Lung (tissue), 12 donors: ENCODE measurements around the gene AUH. TPM values are rescaled to one million over a fixed set of nuclear protein-coding genes. Genes with fewer than 3 reads are reported as not detected.

Source experiments
- ATAC-seq: fragments of 200-7000 bp; cut with Tn5 transposase; one replicate; pipeline ENCODE4 v1.9.1; 2020; ENCODE audit warnings: moderate number of reproducible peaks; ENCODE audit not compliant: insufficient read depth, low FRiP score
- DNase-seq, 3 donors: peaks; one replicate each; pipeline ENCODE4 v3.0.0-alpha.2; 2013 to 2017
- H3K27ac ChIP-seq, 2 donors: one replicate each; pipeline ENCODE4 v1.5.1; 2013; ENCODE audit warnings: mild to moderate bottlenecking in 2 of 2, moderate library complexity in 2 of 2, control low read depth in 1 of 2, inconsistent platforms in 1 of 2, low read depth in 1 of 2, low read length in 1 of 2
- H3K27me3 ChIP-seq, 3 donors: one replicate each; pipeline ENCODE4 v1.5.1; 2013; ENCODE audit warnings: low read length in 2 of 3; ENCODE audit not compliant: control insufficient read depth in 3 of 3, insufficient read depth in 3 of 3
- H3K36me3 ChIP-seq, 4 donors: one replicate each; pipeline ENCODE4 v1.5.1; 2013; ENCODE audit warnings: low read length in 4 of 4, mild to moderate bottlenecking in 1 of 4, moderate library complexity in 1 of 4; ENCODE audit not compliant: control insufficient read depth in 4 of 4, insufficient read depth in 4 of 4
- H3K4me1 ChIP-seq, 5 donors: one replicate each; pipeline ENCODE4 v1.5.1; 2013; ENCODE audit warnings: low read length in 5 of 5, mild to moderate bottlenecking in 2 of 5, moderate library complexity in 1 of 5; ENCODE audit not compliant: control insufficient read depth in 5 of 5, insufficient read depth in 5 of 5
- H3K4me3 ChIP-seq: one replicate; pipeline ENCODE4 v1.5.1; 2013; ENCODE audit warnings: mild to moderate bottlenecking, control low read depth, moderate library complexity
- H3K9ac ChIP-seq, 2 donors: one replicate each; pipeline ENCODE4 v1.5.1; 2013; ENCODE audit warnings: low read length in 2 of 2, control low read depth in 1 of 2; ENCODE audit not compliant: insufficient read depth in 1 of 2
- H3K9me3 ChIP-seq, 4 donors: one replicate each; pipeline ENCODE4 v1.5.1; 2013; ENCODE audit warnings: low read length in 3 of 4, mild to moderate bottlenecking in 1 of 4, moderate library complexity in 1 of 4; ENCODE audit not compliant: control insufficient read depth in 4 of 4, insufficient read depth in 3 of 4
- CTCF ChIP-seq: IDR thresholded peaks from 2 replicates; pipeline ENCODE4 v1.5.1; 2012; ENCODE audit warnings: mild to moderate bottlenecking; ENCODE audit errors: control extremely low read depth, extremely low read depth
- WGBS, 2 donors: extraction: QIAGEN DNeasy Blood & Tissue Kit; methylation state at CpG; one replicate each; pipeline ENCODE4 v1.1.7; 2013; 5-methylcytosine and 5-hydroxymethylcytosine counted together
- polyA plus RNA-seq, 2 donors: library from polyadenylated mRNA; stranded (reverse); fragments of 200-250 nt; gene quantifications; one replicate each; pipeline ENCODE4 v1.2.1, GENCODE V29; 2013
- total RNA-seq, 2 donors: library from RNA; depleted of rRNA in 1 of 2; stranded (reverse); fragments of >200 nt in 1 of 2; gene quantifications; one replicate each; pipeline ENCODE4 v1.2.1, GENCODE V29; 2014 to 2021
- donor health status: control.
- donor health status: control.
- donor health status: Bipolar disorder and iron deficiency.
- donor health status: healthy.
- donor health status: DM: yes; HTN: yes; CAD: no.

AUH gene
- total and polyA plus RNA-seq, 4 donors, result 10.5 to 76.8 (median 16.2) TPM

- Histone ChIP-seq H3K9ac (no peak overlapping the region), H3K27me3 (no peaks in the 10 kb centered on the region), H3K4me3 (no peak overlapping the region), H3K4me1 (peaks cover 0 to 12% (median 5%) of the 10 kb centered on the region in 5 donors), H3K9me3 (no peaks in the 10 kb centered on the region), H3K27ac (no peak overlapping the region), H3K36me3 (no peaks in the 10 kb centered on the region)
- TF ChIP-seq CTCF, result no peak
- ATAC-seq (no peak), DNase-seq (no peak)
- WGBS, 2 donors, result 91% methylated on average over 2 of the region's 2 CpGs
Observed at GRCh38 chr9:91271156-91271555, 90.6 kb downstream of the AUH start.

- TF ChIP-seq CTCF, result no peak
- Histone ChIP-seq H3K9me3 (no peaks in the 10 kb centered on the region), H3K9ac (no peak overlapping the region), H3K4me1 (peaks cover 0 to 5% (median 5%) of the 10 kb centered on the region in 5 donors), H3K4me3 (no peak overlapping the region), H3K36me3 (no peaks in the 10 kb centered on the region), H3K27ac (no peak overlapping the region), H3K27me3 (no peaks in the 10 kb centered on the region)
- DNase-seq (no peak), ATAC-seq (no peak)
- WGBS, 2 donors, result 87 to 90% methylated on average over 2 of the region's 2 CpGs
Observed at GRCh38 chr9:91269907-91270491, 91.7 kb downstream of the AUH start.

DNA sequence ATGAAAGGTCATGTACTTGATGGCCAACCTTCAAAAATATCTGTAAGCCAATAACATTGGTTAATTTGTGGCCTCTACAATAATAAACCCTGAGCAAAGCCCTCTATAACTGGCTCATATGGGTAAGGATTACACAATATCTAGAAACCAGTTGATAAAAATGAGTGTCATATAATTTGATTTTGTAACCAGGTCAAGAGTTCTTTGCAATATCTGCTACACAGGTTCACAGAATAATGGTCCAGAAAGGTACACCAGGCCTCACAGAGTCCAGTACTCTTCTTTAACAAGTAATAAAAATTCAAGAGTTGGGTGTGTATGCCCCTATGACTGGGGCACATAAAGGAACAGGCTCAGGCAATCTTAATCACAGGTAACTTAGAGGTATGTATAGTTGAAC is 95.3 kb downstream of the AUH start:
- ATAC-seq (no peak), DNase-seq (no peak)
- Histone ChIP-seq H3K9ac (no peak overlapping the region), H3K36me3 (peaks cover 0 to 6% (median 2%) of the 10 kb centered on the region in 4 donors), H3K4me3 (no peak overlapping the region), H3K9me3 (no peaks in the 10 kb centered on the region), H3K27me3 (no peaks in the 10 kb centered on the region), H3K27ac (no peak overlapping the region), H3K4me1 (peaks cover 0 to 5% (median 0%) of the 10 kb centered on the region in 5 donors)
- TF ChIP-seq CTCF, result no peak

DNA sequence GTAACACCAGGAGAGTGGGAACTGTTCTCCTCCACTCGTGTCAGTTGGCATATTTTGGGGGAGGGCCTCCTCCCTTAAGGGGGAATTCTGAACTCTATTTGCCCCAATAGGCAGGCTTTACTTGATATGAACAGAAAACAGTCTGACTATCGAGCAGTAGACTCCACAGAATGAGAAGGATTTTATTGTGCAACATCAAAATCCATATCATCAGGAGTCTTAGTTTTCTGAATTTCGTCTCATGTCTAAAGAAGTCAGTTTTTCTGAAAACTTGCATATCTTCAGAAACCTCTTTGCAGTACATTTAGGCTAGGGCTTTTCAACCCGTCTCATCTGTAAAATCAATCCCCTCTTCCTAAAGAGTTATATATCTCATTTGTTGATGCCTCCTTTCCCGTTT is 96.2 kb downstream of the AUH start:
- no peak for TF ChIP-seq CTCF
- ATAC-seq (no peak), DNase-seq (no peak)
- Histone ChIP-seq H3K9me3 (no peaks in the 10 kb centered on the region), H3K27ac (no peak overlapping the region), H3K4me3 (no peak overlapping the region), H3K27me3 (no peaks in the 10 kb centered on the region), H3K36me3 (peaks cover 0 to 6% (median 2%) of the 10 kb centered on the region in 4 donors), H3K9ac (no peak overlapping the region), H3K4me1 (peaks cover 0 to 7% (median 0%) of the 10 kb centered on the region in 5 donors)
- WGBS, 2 donors, result 90% methylated on average over 5 of the region's 5 CpGs
